ENCODE data around the gene SEMA4A. TPM values are rescaled to one million over a fixed set of nuclear protein-coding genes. Genes with fewer than 3 reads are reported as not detected.

Gene SEMA4A
- polyA plus RNA-seq, 1 of the 3 experiments (the other 2 are of a cell fraction), result 1.3 TPM

GRCh38 chr1:156217871-156218270, 64.5 kb downstream of the SEMA4A start:
- Histone ChIP-seq H3K4me1 (ENCODE audit: control insufficient read depth in 1 of 2, insufficient read depth in 2 of 2, low read depth in 1 of 2, low read length in 1 of 2) (peaks cover 3 to 7% of the 10 kb centered on the region in 2 experiments; a peak in 1 of 4 replicates), H3F3A (replicated peaks; ENCODE audit: insufficient read depth) (peaks cover 39% of the 10 kb centered on the region), H3K27ac (ENCODE audit: low read depth in 2 of 2, low read length in 1 of 2) (peak overlapping the region in 1 of 2 experiments; percentile 63; a peak in 2 of 4 replicates), H3K36me3 (replicated peaks in 1 of 2; ENCODE audit: control insufficient read depth in 1 of 2, insufficient read depth in 2 of 2, low read length in 1 of 2) (peaks cover 6 to 12% of the 10 kb centered on the region in 2 experiments), H3K9me2 (no peaks in the 10 kb centered on the region), H2AFZ (ENCODE audit: low read depth) (no peak overlapping the region), H3K4me3 (ENCODE audit: low read depth in 2 of 2, low read length in 1 of 2) (no peak overlapping the region), H3K79me2 (ENCODE audit: insufficient read depth) (peaks cover 38% of the 10 kb centered on the region), H3K9me3 (no peaks in the 10 kb centered on the region), H3K4me2 (peak overlapping the region; percentile 10; the same call in 1 of the 2 replicates), H3K9ac (peak overlapping the region; percentile 3; the same call in 1 of the 2 replicates), H3K27me3 (ENCODE audit: insufficient read depth) (no peaks in the 10 kb centered on the region), H4K20me1 (ENCODE audit: insufficient read depth) (no peaks in the 10 kb centered on the region)
- CTCF ChIA-PET, result interaction anchor here (0.7 to 1.2 kb wide), 3 partner anchors 8 to 88 kb away, joined by 3 to 5 read pairs (median 4); no protein-coding TSS in a partner anchor
- no peak for DNase-seq
- TF ChIP-seq SIN3A (IDR thresholded peaks at IDR 0.05; ENCODE audit: borderline replicate concordance, low read depth, low read length) (no peak), MAX (IDR thresholded peaks at IDR 0.05; ENCODE audit: low read depth) (no peak), NFIC (IDR thresholded peaks at IDR 0.05; ENCODE audit: borderline replicate concordance) (peak; percentile 74), FOSL2 (IDR thresholded peaks at IDR 0.05; ENCODE audit: borderline replicate concordance, low read depth) (peak; percentile 13; the same call in 1 of the 2 replicates), CTCF (IDR thresholded peaks at IDR 0.05) (no peak), SMC3 (IDR thresholded peaks at IDR 0.05; ENCODE audit: low read depth, low read length) (no peak), FOXM1 (IDR thresholded peaks at IDR 0.05; ENCODE audit: low read depth) (no peak), EP300 (IDR thresholded peaks at IDR 0.05; ENCODE audit: borderline replicate concordance in 1 of 2, low read depth in 1 of 2, low read length in 1 of 2) (0 out of 4 replicates have a peak, but pooled peaks of 1 of the 2 experiments have one; percentile 19), JUND (IDR thresholded peaks at IDR 0.05) (peak; percentile 34; the same call in 1 of the 2 replicates), TCF12 (IDR thresholded peaks at IDR 0.05) (peak; percentile 64)
- TF ChIP-seq, protein P1, sequence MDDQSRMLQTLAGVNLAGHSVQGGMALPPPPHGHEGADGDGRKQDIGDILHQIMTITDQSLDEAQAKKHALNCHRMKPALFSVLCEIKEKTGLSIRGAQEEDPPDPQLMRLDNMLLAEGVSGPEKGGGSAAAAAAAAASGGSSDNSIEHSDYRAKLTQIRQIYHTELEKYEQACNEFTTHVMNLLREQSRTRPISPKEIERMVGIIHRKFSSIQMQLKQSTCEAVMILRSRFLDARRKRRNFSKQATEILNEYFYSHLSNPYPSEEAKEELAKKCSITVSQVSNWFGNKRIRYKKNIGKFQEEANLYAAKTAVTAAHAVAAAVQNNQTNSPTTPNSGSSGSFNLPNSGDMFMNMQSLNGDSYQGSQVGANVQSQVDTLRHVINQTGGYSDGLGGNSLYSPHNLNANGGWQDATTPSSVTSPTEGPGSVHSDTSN (IDR thresholded peaks at IDR 0.05), result no peak
- WGBS (ENCODE audit: low lambda C conversion rate), result 35% methylated on average over 2 of the region's 2 CpGs
- POLR2A ChIA-PET, result no interaction called here

DNA sequence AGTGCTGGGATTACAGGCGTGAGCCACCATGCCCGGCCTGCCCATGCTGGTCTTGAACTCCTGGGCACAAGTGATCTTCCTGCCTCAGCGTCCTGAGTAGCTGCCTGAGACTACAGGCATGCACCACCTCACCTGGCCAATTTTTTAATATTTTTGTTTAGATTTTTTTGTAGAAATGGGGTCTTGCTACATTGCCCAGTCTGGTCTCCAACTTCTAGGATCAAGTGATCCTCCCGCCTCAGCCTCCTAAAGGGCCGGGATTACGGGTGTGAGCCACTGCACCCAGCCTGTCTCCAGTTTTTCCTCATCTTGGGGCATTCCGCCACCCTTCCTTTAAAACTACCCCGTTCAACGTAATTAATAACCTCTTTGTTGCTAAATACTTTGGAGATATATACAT, 66.8 kb downstream of the SEMA4A start:
- Histone ChIP-seq H4K20me1 (ENCODE audit: insufficient read depth) (no peaks in the 10 kb centered on the region), H3K27ac (ENCODE audit: low read depth in 2 of 2, low read length in 1 of 2) (no peak overlapping the region), H2AFZ (ENCODE audit: low read depth) (no peak overlapping the region), H3F3A (replicated peaks; ENCODE audit: insufficient read depth) (peaks cover 36% of the 10 kb centered on the region), H3K9ac (no peak overlapping the region), H3K9me3 (no peaks in the 10 kb centered on the region), H3K27me3 (ENCODE audit: insufficient read depth) (no peaks in the 10 kb centered on the region), H3K4me1 (ENCODE audit: control insufficient read depth in 1 of 2, insufficient read depth in 2 of 2, low read depth in 1 of 2, low read length in 1 of 2) (no peaks in the 10 kb centered on the region; a peak in 1 of 4 replicates), H3K4me2 (no peak overlapping the region), H3K36me3 (replicated peaks in 1 of 2; ENCODE audit: control insufficient read depth in 1 of 2, insufficient read depth in 2 of 2, low read length in 1 of 2) (peaks cover 6 to 19% of the 10 kb centered on the region in 2 experiments), H3K4me3 (ENCODE audit: low read depth in 2 of 2, low read length in 1 of 2) (no peak overlapping the region), H3K9me2 (no peaks in the 10 kb centered on the region), H3K79me2 (ENCODE audit: insufficient read depth) (peaks cover 42% of the 10 kb centered on the region)
- ChIA-PET POLR2A (interaction anchor here (0.6 kb wide), 1 partner anchor 14 kb away, joined by 4 read pairs; no protein-coding TSS in a partner anchor), CTCF (interaction anchor here (1.5 to 2.8 kb wide), 4 partner anchors 8 to 90 kb away, joined by 3 to 11 read pairs (median 8); partner anchors contain the start of gene PMF1)
- 96% methylated on average over 9 of the region's 9 CpGs for WGBS (ENCODE audit: low lambda C conversion rate)
- DNase-seq, result no peak
- TF ChIP-seq REST (IDR thresholded peaks at IDR 0.05; ENCODE audit: low read depth, low read length), result no peak
- TF ChIP-seq NFIC (IDR thresholded peaks at IDR 0.05; ENCODE audit: borderline replicate concordance), result no peak
- TF ChIP-seq YY1 (IDR thresholded peaks at IDR 0.05; ENCODE audit: low read depth), result no peak
- TF ChIP-seq ELF1 (IDR thresholded peaks at IDR 0.05), result no peak
- TF ChIP-seq MAX (IDR thresholded peaks at IDR 0.05; ENCODE audit: low read depth), result no peak
- no peak for TF ChIP-seq TCF12 (IDR thresholded peaks at IDR 0.05)
- no peak for TF ChIP-seq EP300 (IDR thresholded peaks at IDR 0.05; ENCODE audit: borderline replicate concordance in 1 of 2, low read depth in 1 of 2, low read length in 1 of 2)
- TF ChIP-seq MXI1 (IDR thresholded peaks at IDR 0.05; ENCODE audit: low read depth, low read length), result no peak
- no peak for TF ChIP-seq EZH2phosphoT487 (IDR thresholded peaks at IDR 0.05; ENCODE audit: borderline replicate concordance, low read depth)
- TF ChIP-seq, protein P1 (IDR thresholded peaks at IDR 0.05), result no peak
